Choroid plexus epithelial cell (primary cell): Measurements from ENCODE around the gene LHX2.

Source experiments
- DNase-seq: peaks from one replicate; pipeline ENCODE4 v3.0.0-alpha.2; 2010; ENCODE audit warnings: low read depth
- H3K4me3 ChIP-seq: 2 replicates; pipeline ENCODE4 v1.5.1; 2011; ENCODE audit warnings: low read depth, mild to moderate bottlenecking, control low read depth, low read length, moderate library complexity
- TF ChIP-seq, protein P1 (sequence below): conservative IDR thresholded peaks from 2 replicates; pipeline ENCODE4 v1.5.1; 2011; ENCODE audit warnings: low read depth, mild to moderate bottlenecking, control low read depth, inconsistent platforms, low read length, moderate library complexity

Gene LHX2

GRCh38 chr9:124009531-124010217, 1.9 kb upstream of the LHX2 start:
- TF ChIP-seq, protein P1, sequence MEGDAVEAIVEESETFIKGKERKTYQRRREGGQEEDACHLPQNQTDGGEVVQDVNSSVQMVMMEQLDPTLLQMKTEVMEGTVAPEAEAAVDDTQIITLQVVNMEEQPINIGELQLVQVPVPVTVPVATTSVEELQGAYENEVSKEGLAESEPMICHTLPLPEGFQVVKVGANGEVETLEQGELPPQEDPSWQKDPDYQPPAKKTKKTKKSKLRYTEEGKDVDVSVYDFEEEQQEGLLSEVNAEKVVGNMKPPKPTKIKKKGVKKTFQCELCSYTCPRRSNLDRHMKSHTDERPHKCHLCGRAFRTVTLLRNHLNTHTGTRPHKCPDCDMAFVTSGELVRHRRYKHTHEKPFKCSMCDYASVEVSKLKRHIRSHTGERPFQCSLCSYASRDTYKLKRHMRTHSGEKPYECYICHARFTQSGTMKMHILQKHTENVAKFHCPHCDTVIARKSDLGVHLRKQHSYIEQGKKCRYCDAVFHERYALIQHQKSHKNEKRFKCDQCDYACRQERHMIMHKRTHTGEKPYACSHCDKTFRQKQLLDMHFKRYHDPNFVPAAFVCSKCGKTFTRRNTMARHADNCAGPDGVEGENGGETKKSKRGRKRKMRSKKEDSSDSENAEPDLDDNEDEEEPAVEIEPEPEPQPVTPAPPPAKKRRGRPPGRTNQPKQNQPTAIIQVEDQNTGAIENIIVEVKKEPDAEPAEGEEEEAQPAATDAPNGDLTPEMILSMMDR: no peak
- DNase-seq: no peak
- no peak overlapping the region for H3K4me3 ChIP-seq

- TF ChIP-seq, protein P1: no peak
- H3K4me3 ChIP-seq: no peak overlapping the region
- DNase-seq: no peak
Measured at GRCh38 chr9:124010303-124010664, 1.3 kb upstream of the LHX2 start.

- no peak for DNase-seq
- TF ChIP-seq, protein P1: no peak
- H3K4me3 ChIP-seq: no peak overlapping the region
Measured at GRCh38 chr9:124010665-124011321, 775 bp upstream of the LHX2 start.

GRCh38 chr9:124012368-124013301, 1.1 kb downstream of the LHX2 start:
- TF ChIP-seq, protein P1: no peak
- DNase-seq: no peak
- no peak overlapping the region for H3K4me3 ChIP-seq

DNA sequence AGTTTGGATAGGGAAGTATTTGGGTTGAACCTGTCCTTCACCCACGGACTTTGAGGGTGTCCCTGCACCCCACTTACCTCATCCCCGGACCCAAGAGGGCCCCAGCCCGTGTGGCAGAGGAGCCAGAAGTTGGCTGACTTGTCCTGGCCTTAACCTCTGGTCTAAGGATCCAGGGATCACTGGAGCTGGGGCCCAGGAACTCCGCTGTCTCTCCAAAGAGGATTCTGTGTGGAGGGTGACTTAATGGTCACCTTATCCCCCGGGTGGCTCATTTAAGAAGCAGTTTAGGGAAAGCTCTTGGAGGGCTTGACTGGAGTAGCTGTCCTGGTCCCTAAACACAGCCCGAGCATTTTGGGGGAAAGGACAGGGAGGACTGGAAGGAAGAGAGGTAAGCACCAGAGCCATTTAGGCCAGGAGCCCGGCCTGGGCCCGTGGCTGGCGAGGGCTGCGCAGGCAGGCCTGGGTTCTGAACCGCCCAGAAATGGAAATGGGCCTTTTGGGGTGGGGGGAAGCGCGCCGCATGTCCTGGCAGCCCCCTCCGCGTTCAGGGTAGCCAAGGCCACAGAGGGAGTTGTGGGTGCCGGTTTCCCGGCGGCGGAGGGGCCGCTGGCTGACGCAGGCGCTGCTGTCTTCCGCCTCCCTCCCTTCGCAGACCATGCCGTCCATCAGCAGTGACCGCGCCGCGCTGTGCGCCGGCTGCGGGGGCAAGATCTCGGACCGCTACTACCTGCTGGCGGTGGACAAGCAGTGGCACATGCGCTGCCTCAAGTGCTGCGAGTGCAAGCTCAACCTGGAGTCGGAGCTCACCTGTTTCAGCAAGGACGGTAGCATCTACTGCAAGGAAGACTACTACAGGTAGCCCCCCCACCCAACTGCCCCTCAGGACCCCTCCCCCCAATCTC, 2.0 kb downstream of the LHX2 start:
- no peak for DNase-seq
- H3K4me3 ChIP-seq: no peak overlapping the region
- TF ChIP-seq, protein P1: no peak

- TF ChIP-seq, protein P1: no peak
- H3K4me3 ChIP-seq: no peak overlapping the region
- DNase-seq: no peak
Measured at GRCh38 chr9:124014211-124014955, 2.8 kb downstream of the LHX2 start.
